GM12878 (cell line): ENCODE measurements around the gene SLC38A2. TPM values are rescaled to one million over a fixed set of nuclear protein-coding genes. Genes with fewer than 3 reads are reported as not detected.

Experiments used
- ATF7 ChIP-seq: fragments of 450-650 bp; IDR thresholded peaks from 2 replicates; pipeline ENCODE4 v1.6.1; 2016; ENCODE audit warnings: low read depth, mild to moderate bottlenecking
- CHD1 ChIP-seq: IDR thresholded peaks from 2 replicates; pipeline ENCODE4 v1.6.1; 2012; ENCODE audit warnings: low read depth, low read length, improper control_type of control experiment
- CREB1 ChIP-seq: IDR thresholded peaks from 2 replicates; pipeline ENCODE4 v1.6.1; 2012; ENCODE audit warnings: low read depth, mild to moderate bottlenecking, inconsistent platforms
- DPF2 ChIP-seq: fragments of 450-650 bp; IDR thresholded peaks from 2 replicates; pipeline ENCODE4 v1.6.1; 2017; ENCODE audit warnings: mild to moderate bottlenecking
- GATAD2B ChIP-seq: fragments of 450-650 bp; conservative IDR thresholded peaks from 2 replicates; pipeline ENCODE4 v1.6.1; 2017; ENCODE audit warnings: low read depth, mild to moderate bottlenecking, moderate library complexity
- HDGF ChIP-seq: fragments of 450-650 bp; IDR thresholded peaks from 2 replicates; pipeline ENCODE4 v1.6.1; 2016; ENCODE audit warnings: antibody characterized with exemption
- KLF5 ChIP-seq: fragments of 450-650 bp; IDR thresholded peaks from 2 replicates; pipeline ENCODE4 v1.6.1; 2014; ENCODE audit warnings: mild to moderate bottlenecking; ENCODE audit not compliant: partially characterized antibody
- MEF2A ChIP-seq: IDR thresholded peaks from 2 replicates; pipeline ENCODE4 v1.6.1; 2011; ENCODE audit warnings: low read depth, mild to moderate bottlenecking, low read length, moderate library complexity; ENCODE audit not compliant: insufficient read depth
- MTA2 ChIP-seq: fragments of 450-650 bp; IDR thresholded peaks from 2 replicates; pipeline ENCODE4 v1.6.1; 2016; ENCODE audit warnings: low read depth, mild to moderate bottlenecking, moderate library complexity
- MXI1 ChIP-seq: fragments of 150-350 bp; IDR thresholded peaks from 2 replicates; pipeline ENCODE4 v1.6.1; 2011; ENCODE audit warnings: low read depth, mild to moderate bottlenecking, inconsistent platforms, low read length, improper control_type of control experiment
- NR2F1 ChIP-seq: fragments of 450-650 bp; conservative IDR thresholded peaks from 2 replicates; pipeline ENCODE4 v1.6.1; 2017; ENCODE audit warnings: mild to moderate bottlenecking
- POLR2AphosphoS5 ChIP-seq: IDR thresholded peaks from 2 replicates; pipeline ENCODE4 v1.6.1; 2011; ENCODE audit warnings: mild to moderate bottlenecking, low read length, inconsistent platforms
- RELA ChIP-seq: fragments of 450-650 bp; IDR thresholded peaks from 2 replicates; pipeline ENCODE4 v1.8.0; 2014; ENCODE audit warnings: borderline replicate concordance; ENCODE audit not compliant: partially characterized antibody
- SPI1 ChIP-seq: IDR thresholded peaks from 2 replicates; pipeline ENCODE4 v1.6.1; 2011; ENCODE audit warnings: low read depth, mild to moderate bottlenecking, low read length, moderate library complexity, borderline replicate concordance; ENCODE audit not compliant: insufficient read depth
- SREBF1 ChIP-seq: IDR thresholded peaks from 2 replicates; pipeline ENCODE4 v1.6.1; 2012; ENCODE audit warnings: mild to moderate bottlenecking, low read length
- TAF1 ChIP-seq: IDR thresholded peaks from 2 replicates; pipeline ENCODE4 v1.6.1; 2011; ENCODE audit warnings: mild to moderate bottlenecking, low read depth, low read length, borderline replicate concordance
- TCF12 ChIP-seq: IDR thresholded peaks from 2 replicates; pipeline ENCODE4 v1.6.1; 2011; ENCODE audit warnings: low read depth, mild to moderate bottlenecking, low read length
- YBX1 ChIP-seq: fragments of 450-650 bp; IDR thresholded peaks from 2 replicates; pipeline ENCODE4 v1.6.1; 2016; ENCODE audit warnings: antibody characterized with exemption
- YY1 ChIP-seq: IDR thresholded peaks from 2 replicates; pipeline ENCODE4 v1.6.1; 2011; ENCODE audit warnings: low read depth, mild to moderate bottlenecking, low read length
- ZNF207 ChIP-seq: fragments of 450-650 bp; IDR thresholded peaks from 2 replicates; pipeline ENCODE4 v1.6.1; 2014; ENCODE audit warnings: antibody characterized with exemption, mild to moderate bottlenecking, borderline replicate concordance
- ZNF24 ChIP-seq: fragments of 450-650 bp; IDR thresholded peaks from 2 replicates; pipeline ENCODE4 v1.6.1; 2017; ENCODE audit warnings: antibody characterized with exemption, mild to moderate bottlenecking
- polyA plus RNA-seq, 11 experiments: library from polyadenylated mRNA; depleted of rRNA in 4 of 11; unstranded in 6 of 11; stranded (reverse) in 5 of 11; fragments of >200 nt; fragmentation: Nextera tagmentation in 4 of 11; fragmentation: Illumina TruSeq in 1 of 11; extraction: Ambion mirVana in 4 of 11; extraction: Trizol in 1 of 11; gene quantifications; 1 replicate in 1 of 11; 2 replicates in 10 of 11; pipeline versions ENCODE4 v1.2.1 to v1.2.3, GENCODE V29; 2011 to 2016; ENCODE audit warnings: inconsistent platforms in 2 of 11, missing spikeins in 2 of 11, low read depth in 1 of 11
- total RNA-seq, 4 experiments: library from RNA; depleted of rRNA in 3 of 4; stranded (reverse); fragments of >200 nt in 3 of 4; fragmentation: Illumina TruSeq in 1 of 4; extraction: Trizol in 1 of 4; gene quantifications; 2 replicates each; pipeline versions ENCODE4 v1.2.1 to v1.2.3, GENCODE V29; 2013 to 2021
- TF ChIP-seq, protein P1 (sequence below), 3 experiments: IDR thresholded peaks in 2 of 3; conservative IDR thresholded peaks in 1 of 3; 2 replicates each; pipeline ENCODE4 v1.5.1; 2011; ENCODE audit warnings: low read depth in 3 of 3, low read length in 3 of 3, mild to moderate bottlenecking in 3 of 3, control low read depth in 2 of 3, moderate library complexity in 2 of 3, inconsistent platforms in 1 of 3, mixed read lengths in 1 of 3; ENCODE audit not compliant: control insufficient read depth in 2 of 3, insufficient read depth in 1 of 3; ENCODE audit errors: extremely low read depth in 1 of 3
- TF ChIP-seq, protein P2 (sequence below): IDR thresholded peaks from 2 replicates; pipeline ENCODE4 v1.6.1; 2011; ENCODE audit warnings: low read depth, low read length, improper control_type of control experiment, borderline replicate concordance

SLC38A2 gene
- total and polyA plus RNA-seq, 10 of the 15 experiments (the other 5 are each of a cell fraction or from before 2014, with no cell fraction given), result 36.2 to 118 (median 79.8) TPM

DNA sequence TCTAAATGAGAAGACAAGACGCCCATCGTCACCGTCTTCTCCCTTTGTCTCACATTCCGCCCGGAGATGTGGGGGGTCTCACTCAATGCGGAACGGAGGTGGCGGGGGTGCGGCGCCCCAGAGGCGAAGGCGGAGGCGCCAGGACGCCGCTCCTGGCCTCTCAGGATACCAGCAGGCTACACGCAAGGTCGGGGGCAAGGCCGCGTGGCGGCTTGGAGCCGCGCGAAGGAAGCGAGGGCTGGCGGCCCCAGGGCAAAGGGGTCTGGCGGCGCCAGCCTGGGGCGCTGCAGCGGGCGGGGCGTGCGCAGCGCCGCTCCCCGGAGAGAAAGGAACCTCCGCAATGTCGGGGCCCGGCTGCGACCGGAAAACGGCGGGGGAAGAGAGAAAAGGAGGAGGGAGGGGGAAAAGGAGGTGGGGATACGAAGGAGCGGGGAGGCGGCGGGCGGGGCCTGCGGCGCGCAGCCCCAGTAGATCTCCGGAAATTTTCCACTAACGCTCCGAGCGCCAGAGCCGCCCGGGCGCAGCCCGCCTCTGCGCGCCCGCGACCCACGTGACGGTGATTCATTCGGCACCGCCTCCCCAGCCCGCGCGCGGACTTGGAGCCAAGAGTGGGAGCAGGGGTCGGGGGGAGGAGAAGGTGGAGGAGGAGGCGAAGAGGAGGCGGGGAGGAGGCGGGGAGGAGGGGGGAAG, 10.5 kb upstream of the SLC38A2 start (continued):
- TF ChIP-seq, protein P1, sequence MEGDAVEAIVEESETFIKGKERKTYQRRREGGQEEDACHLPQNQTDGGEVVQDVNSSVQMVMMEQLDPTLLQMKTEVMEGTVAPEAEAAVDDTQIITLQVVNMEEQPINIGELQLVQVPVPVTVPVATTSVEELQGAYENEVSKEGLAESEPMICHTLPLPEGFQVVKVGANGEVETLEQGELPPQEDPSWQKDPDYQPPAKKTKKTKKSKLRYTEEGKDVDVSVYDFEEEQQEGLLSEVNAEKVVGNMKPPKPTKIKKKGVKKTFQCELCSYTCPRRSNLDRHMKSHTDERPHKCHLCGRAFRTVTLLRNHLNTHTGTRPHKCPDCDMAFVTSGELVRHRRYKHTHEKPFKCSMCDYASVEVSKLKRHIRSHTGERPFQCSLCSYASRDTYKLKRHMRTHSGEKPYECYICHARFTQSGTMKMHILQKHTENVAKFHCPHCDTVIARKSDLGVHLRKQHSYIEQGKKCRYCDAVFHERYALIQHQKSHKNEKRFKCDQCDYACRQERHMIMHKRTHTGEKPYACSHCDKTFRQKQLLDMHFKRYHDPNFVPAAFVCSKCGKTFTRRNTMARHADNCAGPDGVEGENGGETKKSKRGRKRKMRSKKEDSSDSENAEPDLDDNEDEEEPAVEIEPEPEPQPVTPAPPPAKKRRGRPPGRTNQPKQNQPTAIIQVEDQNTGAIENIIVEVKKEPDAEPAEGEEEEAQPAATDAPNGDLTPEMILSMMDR (IDR thresholded peaks at IDR 0.05 in 2 of 3, conservative IDR thresholded peaks at IDR 0.05 in 1 of 3; ENCODE audit: control insufficient read depth in 2 of 3, extremely low read depth in 1 of 3, insufficient read depth in 1 of 3, low read depth in 3 of 3, low read length in 3 of 3), result peak; percentile 19 to 39 (median 34); a peak in 4 of 6 replicates
- peak; percentile 92 for TF ChIP-seq GATAD2B
- 0 out of 2 replicates have a peak, but pooled peaks have one; percentile 5 for TF ChIP-seq MEF2A
- 0 out of 2 replicates have a peak, but pooled peaks have one; percentile 14 for TF ChIP-seq CHD1
- no peak for TF ChIP-seq MTA2
- TF ChIP-seq RELA, result no peak
- peak; percentile 13; the same call in 1 of the 2 replicates for TF ChIP-seq SPI1
- no peak for TF ChIP-seq SREBF1
- TF ChIP-seq POLR2AphosphoS5, result peak; percentile 58
- TF ChIP-seq MXI1, result no peak
- peak; percentile 85; the same call in 1 of the 2 replicates for TF ChIP-seq ZNF207
- TF ChIP-seq KLF5, result peak; percentile 46
- no peak for TF ChIP-seq HDGF
- TF ChIP-seq NR2F1, result peak; percentile 68; the same call in 1 of the 2 replicates
- TF ChIP-seq YBX1, result no peak
- TF ChIP-seq ZNF24, result peak; percentile 68; the same call in 1 of the 2 replicates
- TF ChIP-seq YY1, result peak; percentile 70
- peak; percentile 65 for TF ChIP-seq TAF1
- peak; percentile 28; the same call in 1 of the 2 replicates for TF ChIP-seq ATF7
- 0 out of 2 replicates have a peak, but pooled peaks have one; percentile 31 for TF ChIP-seq TCF12
- peak; percentile 80 for TF ChIP-seq DPF2
- no peak for TF ChIP-seq CREB1
- TF ChIP-seq, protein P2, sequence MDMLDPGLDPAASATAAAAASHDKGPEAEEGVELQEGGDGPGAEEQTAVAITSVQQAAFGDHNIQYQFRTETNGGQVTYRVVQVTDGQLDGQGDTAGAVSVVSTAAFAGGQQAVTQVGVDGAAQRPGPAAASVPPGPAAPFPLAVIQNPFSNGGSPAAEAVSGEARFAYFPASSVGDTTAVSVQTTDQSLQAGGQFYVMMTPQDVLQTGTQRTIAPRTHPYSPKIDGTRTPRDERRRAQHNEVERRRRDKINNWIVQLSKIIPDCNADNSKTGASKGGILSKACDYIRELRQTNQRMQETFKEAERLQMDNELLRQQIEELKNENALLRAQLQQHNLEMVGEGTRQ, result peak; percentile 63
